HG02678 (cell line): ENCODE measurements around the gene CYP26B1.

Experiments
- ATAC-seq: cut with Tn5 transposase; IDR thresholded peaks from one replicate; pipeline ENCODE4 v1.9.1; 2021; ENCODE audit warnings: mild to moderate bottlenecking, moderate library complexity; ENCODE audit not compliant: unreplicated experiment

CYP26B1 gene

GRCh38 chr2:72155737-72156136 lies 8.1 kb upstream of the CYP26B1 start:
- no peak for ATAC-seq

GRCh38 chr2:72155151-72155550 lies 7.5 kb upstream of the CYP26B1 start:
- ATAC-seq, result no peak

GRCh38 chr2:72154386-72154975 lies 6.8 kb upstream of the CYP26B1 start:
- no peak for ATAC-seq

- ATAC-seq, result no peak
Observed at GRCh38 chr2:72153924-72154323, 6.3 kb upstream of the CYP26B1 start.

- no peak for ATAC-seq
Observed at GRCh38 chr2:72153026-72153791, 5.5 kb upstream of the CYP26B1 start.

- no peak for ATAC-seq
Observed at GRCh38 chr2:72150861-72151356, 3.2 kb upstream of the CYP26B1 start.

GRCh38 chr2:72150157-72150860 lies 2.6 kb upstream of the CYP26B1 start:
- peak; percentile 71 for ATAC-seq

- ATAC-seq, result no peak
Observed at GRCh38 chr2:72149556-72150156, 2.0 kb upstream of the CYP26B1 start.

- no peak for ATAC-seq
Observed at GRCh38 chr2:72148837-72149555, 1.3 kb upstream of the CYP26B1 start.

- no peak for ATAC-seq
Observed at GRCh38 chr2:72148003-72148836, 558 bp upstream of the CYP26B1 start.

GRCh38 chr2:72146347-72147302 lies 1.0 kb downstream of the CYP26B1 start:
- ATAC-seq, result no peak

- ATAC-seq, result no peak
Observed at GRCh38 chr2:72145658-72146329, 1.9 kb downstream of the CYP26B1 start.

GRCh38 chr2:72145289-72145657 lies 2.4 kb downstream of the CYP26B1 start:
- no peak for ATAC-seq

GRCh38 chr2:72144632-72145288 lies 2.9 kb downstream of the CYP26B1 start:
- no peak for ATAC-seq

- ATAC-seq, result no peak
Observed at GRCh38 chr2:72144274-72144631, 3.4 kb downstream of the CYP26B1 start.

- ATAC-seq, result no peak
Observed at GRCh38 chr2:72143441-72144273, 4.0 kb downstream of the CYP26B1 start.
